ENCODE results near the gene PARD3.

DNA sequence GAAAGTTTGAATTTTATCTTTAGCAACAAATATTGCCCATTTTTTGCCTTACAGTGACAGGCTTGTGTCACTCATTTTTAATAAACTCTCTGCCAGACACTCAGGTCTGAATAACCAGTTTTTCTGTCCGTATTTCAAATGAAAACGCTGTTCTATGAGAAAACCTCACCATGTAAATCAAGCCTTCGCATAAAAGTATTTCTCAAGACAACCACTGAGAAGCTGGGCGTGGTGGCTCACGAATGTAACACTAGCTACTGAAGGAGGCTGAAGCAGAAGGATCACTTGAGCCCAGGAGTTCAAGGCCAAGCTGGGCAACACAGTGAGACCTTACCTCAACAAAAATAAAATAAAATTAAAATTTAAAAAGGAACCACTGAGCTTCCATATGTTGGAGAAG lies 339.3 kb downstream of the PARD3 start:
- TF ChIP-seq CTCF (IDR thresholded peaks at IDR 0.05) = no peak
- no peak for TF ChIP-seq POLR2A (IDR thresholded peaks at IDR 0.05)
